HFFc6 (cell line): ENCODE data around the gene NEK2. TPM values are rescaled to one million over a fixed set of nuclear protein-coding genes. Genes with fewer than 3 reads are reported as not detected.
A peak's percentile ranks its signal among the peaks of the same experiment; 100 is the strongest.

Source experiments
- DNase-seq: peaks from one replicate; pipeline ENCODE4 v3.0.0-alpha.2; 2018
- H3K27ac Mint-ChIP-seq: 2 replicates; pipeline ENCODE4 v1.8.0; 2020; ENCODE audit warnings: mild to moderate bottlenecking, mixed read lengths
- H3K27me3 Mint-ChIP-seq: 2 replicates; pipeline ENCODE4 v1.8.0; 2021; ENCODE audit warnings: mild to moderate bottlenecking, moderate library complexity, mixed read lengths; ENCODE audit not compliant: insufficient read depth
- H3K36me3 Mint-ChIP-seq: 2 replicates; pipeline ENCODE4 v1.8.0; 2021; ENCODE audit warnings: low read depth, mixed read lengths
- H3K4me1 Mint-ChIP-seq: 2 replicates; pipeline ENCODE4 v1.8.0; 2020; ENCODE audit warnings: low read depth, mixed read lengths
- H3K4me3 Mint-ChIP-seq: 2 replicates; pipeline ENCODE4 v1.8.0; 2020; ENCODE audit warnings: mild to moderate bottlenecking, moderate library complexity, mixed read lengths
- H3K9me3 Mint-ChIP-seq: 2 replicates; pipeline ENCODE4 v1.8.0; 2020; ENCODE audit warnings: mild to moderate bottlenecking, mixed read lengths
- CTCF ChIP-seq: fragments of 200-600 bp; sonication (generic); IDR thresholded peaks from 2 replicates; pipeline ENCODE4 v1.5.0; 2021; ENCODE audit warnings: antibody characterized with exemption, mild to moderate bottlenecking
- total RNA-seq, 6 experiments: library from RNA; stranded (reverse); fragmentation: NEBNext Ultra II Directional; extraction: Animal tissue kit (Norgen Biotek cat#: 25700); gene quantifications; 2 replicates in 1 of 6; 3 replicates in 5 of 6; pipeline ENCODE4 v1.2.3, GENCODE V29; 2021

Gene NEK2
- total RNA-seq, 6 experiments from 2014 or later = 10.2 to 28.6 (median 26.8) TPM

- Mint-ChIP-seq H3K27ac (no peak overlapping the region), H3K27me3 (peaks cover 4% of the 10 kb centered on the region; the same call in 1 of the 2 replicates), H3K4me3 (no peak overlapping the region), H3K4me1 (peaks cover 27% of the 10 kb centered on the region), H3K36me3 (no peaks in the 10 kb centered on the region), H3K9me3 (no peaks in the 10 kb centered on the region)
- DNase-seq = no peak
- TF ChIP-seq CTCF = no peak
These were observed 31.9 kb downstream of the NEK2 start for GRCh38 chr1:211643324-211644212.

GRCh38 chr1:211642870-211643269 is 32.6 kb downstream of the NEK2 start:
- Mint-ChIP-seq H3K27me3 (peaks cover 4% of the 10 kb centered on the region; the same call in 1 of the 2 replicates), H3K27ac (no peak overlapping the region), H3K36me3 (no peaks in the 10 kb centered on the region), H3K4me1 (peaks cover 32% of the 10 kb centered on the region), H3K4me3 (no peak overlapping the region), H3K9me3 (no peaks in the 10 kb centered on the region)
- no peak for DNase-seq
- no peak for TF ChIP-seq CTCF

- H3K36me3 Mint-ChIP-seq = no peaks in the 10 kb centered on the region
- no peaks in the 10 kb centered on the region for H3K9me3 Mint-ChIP-seq
- H3K4me3 Mint-ChIP-seq = no peak overlapping the region
- H3K27me3 Mint-ChIP-seq = peaks cover 4% of the 10 kb centered on the region; the same call in 1 of the 2 replicates
- DNase-seq = no peak
- H3K4me1 Mint-ChIP-seq = peaks cover 37% of the 10 kb centered on the region
- no peak for TF ChIP-seq CTCF
- no peak overlapping the region for H3K27ac Mint-ChIP-seq
These were observed 33.5 kb downstream of the NEK2 start for GRCh38 chr1:211641942-211642341.

- Mint-ChIP-seq H3K36me3 (no peaks in the 10 kb centered on the region), H3K27me3 (peaks cover 4% of the 10 kb centered on the region; the same call in 1 of the 2 replicates), H3K27ac (no peak overlapping the region), H3K4me3 (no peak overlapping the region), H3K9me3 (no peaks in the 10 kb centered on the region), H3K4me1 (peaks cover 43% of the 10 kb centered on the region)
- DNase-seq = no peak
- no peak for TF ChIP-seq CTCF
These were observed 34.2 kb downstream of the NEK2 start for GRCh38 chr1:211641044-211641800.

GRCh38 chr1:211640301-211640630 is 35.2 kb downstream of the NEK2 start:
- Mint-ChIP-seq H3K27ac (peak overlapping the region; percentile 80), H3K4me3 (peak overlapping the region; percentile 79), H3K36me3 (no peaks in the 10 kb centered on the region), H3K4me1 (peaks cover 51% of the 10 kb centered on the region), H3K27me3 (peaks cover 4% of the 10 kb centered on the region), H3K9me3 (no peaks in the 10 kb centered on the region)
- TF ChIP-seq CTCF = no peak
- DNase-seq = no peak
